ENCODE results near the gene GGT7.

DNA sequence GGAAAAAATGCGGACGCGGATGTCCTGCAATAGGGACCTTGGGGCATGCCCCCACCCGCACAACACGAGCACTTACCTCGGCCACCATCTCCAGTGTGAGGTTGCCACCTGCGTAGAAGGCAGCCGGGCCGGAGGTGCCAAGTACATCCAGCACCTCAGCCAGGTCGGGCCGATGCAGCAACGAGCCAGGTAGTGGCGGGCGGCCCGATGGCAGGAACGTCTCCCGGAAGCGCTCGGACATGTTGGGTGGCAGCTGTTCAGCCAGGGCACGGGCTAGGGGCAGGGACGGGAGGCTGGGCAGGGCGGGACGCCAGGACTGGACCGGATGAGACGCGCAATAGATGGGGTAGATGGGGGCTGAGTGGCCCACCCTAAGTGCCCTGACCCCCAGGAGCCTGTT is 13.3 kb downstream of the GGT7 start:
- TF ChIP-seq, protein P1, sequence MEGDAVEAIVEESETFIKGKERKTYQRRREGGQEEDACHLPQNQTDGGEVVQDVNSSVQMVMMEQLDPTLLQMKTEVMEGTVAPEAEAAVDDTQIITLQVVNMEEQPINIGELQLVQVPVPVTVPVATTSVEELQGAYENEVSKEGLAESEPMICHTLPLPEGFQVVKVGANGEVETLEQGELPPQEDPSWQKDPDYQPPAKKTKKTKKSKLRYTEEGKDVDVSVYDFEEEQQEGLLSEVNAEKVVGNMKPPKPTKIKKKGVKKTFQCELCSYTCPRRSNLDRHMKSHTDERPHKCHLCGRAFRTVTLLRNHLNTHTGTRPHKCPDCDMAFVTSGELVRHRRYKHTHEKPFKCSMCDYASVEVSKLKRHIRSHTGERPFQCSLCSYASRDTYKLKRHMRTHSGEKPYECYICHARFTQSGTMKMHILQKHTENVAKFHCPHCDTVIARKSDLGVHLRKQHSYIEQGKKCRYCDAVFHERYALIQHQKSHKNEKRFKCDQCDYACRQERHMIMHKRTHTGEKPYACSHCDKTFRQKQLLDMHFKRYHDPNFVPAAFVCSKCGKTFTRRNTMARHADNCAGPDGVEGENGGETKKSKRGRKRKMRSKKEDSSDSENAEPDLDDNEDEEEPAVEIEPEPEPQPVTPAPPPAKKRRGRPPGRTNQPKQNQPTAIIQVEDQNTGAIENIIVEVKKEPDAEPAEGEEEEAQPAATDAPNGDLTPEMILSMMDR (IDR thresholded peaks at IDR 0.05), result no peak
- no peak for TF ChIP-seq POLR2A (IDR thresholded peaks at IDR 0.05)
- TF ChIP-seq EP300 (IDR thresholded peaks at IDR 0.05), result no peak
- no peak for TF ChIP-seq POLR2AphosphoS5 (IDR thresholded peaks at IDR 0.05)
